DMS 273 treated with DMSO at 0.1 percent for 48 hours (cell line): Measurements from ENCODE around the gene FKBP2.
A peak's percentile ranks its signal among the peaks of the same experiment; 100 is the strongest.

Source experiments
- DNase-seq: peaks from one replicate; lab custom pipeline; 2025; lab: John Stamatoyannopoulos, UW

FKBP2 gene

DNA sequence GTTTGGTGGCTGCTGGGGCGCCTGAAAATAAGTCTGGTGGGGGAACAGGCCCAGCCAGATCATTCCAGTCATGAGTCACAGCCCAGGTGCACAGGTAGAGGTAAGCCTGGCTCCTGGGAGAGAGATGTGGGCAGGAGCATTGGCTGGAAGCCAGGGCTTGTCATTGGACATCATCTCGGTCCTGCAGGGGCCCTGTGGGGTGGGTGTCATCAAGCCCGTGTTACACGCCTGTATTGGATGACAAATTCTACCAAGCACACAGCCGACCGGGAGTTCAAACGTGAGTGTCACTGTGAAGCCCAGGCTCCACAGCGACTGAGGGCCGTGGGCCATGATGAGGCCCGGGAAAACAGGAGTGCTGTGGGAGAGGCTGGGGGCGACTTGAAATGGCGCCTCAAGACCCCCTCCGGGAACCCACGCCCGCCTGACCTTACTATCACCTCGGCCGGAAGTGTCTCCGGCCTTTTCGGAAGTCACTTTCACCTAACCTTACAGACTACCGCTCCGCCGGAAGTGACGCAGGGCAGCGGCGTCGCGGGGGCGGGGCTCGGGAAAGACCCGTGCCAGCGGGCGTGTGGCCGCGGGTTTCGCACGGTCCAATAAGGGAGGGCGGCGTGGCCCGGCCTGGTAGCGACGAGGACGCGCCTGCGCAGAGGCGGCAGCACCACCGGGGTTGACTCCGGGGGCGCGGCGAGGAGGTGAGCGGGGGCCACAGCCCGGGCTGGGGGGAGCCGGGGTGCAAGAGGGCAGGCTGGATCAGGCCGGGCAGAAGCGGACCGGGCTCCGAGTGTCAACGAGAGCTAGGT is at the start of gene FKBP2:
FKBP2 (plus strand) TSS at position 661 of the 806 bp plus-strand sequence. CDS start 1,293 bp downstream, outside the sequence.
- DNase-seq = peak; percentile 75

DNA sequence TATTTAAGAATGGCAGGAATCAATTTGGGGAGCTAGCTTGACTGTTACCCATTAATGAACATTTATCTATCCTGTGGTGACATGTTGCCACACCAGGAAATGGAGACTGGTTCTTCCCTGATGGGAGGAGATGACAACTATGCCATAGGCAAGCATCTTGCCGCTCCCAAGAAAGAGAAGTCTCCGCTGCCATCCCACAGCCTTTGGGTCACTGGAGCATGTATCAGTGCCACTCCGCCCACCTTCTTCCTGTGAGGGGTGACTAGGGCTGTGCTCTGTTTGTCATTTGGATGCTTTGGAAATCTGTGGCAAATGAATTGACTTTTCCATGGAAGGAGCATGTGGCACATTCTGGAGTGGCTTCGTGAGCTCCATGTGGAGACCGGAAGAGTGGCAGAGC is 48.5 kb upstream of the FKBP2 start:
- DNase-seq = no peak

DNA sequence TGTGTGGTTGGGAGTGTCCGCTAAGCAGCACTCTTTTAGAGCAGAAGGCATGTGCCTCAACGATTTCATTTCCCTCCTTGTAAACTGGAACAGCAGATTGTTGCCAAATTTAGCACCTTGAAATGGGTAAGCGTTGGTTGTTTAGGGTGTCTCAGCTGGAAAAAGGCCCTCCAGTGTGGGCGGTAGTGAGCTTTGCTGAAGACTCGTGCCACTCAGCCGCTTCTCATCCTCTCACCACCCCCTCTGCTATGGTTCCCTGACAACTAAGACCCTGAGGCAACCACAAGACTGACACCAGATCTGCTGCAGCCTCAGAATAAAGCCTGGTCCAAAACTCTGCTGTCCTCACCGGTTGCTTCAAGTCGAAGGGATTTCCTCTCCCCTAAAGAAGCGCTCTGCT is 44.3 kb upstream of the FKBP2 start:
- DNase-seq = no peak

GRCh38 chr11:64198511-64198910 is 42.4 kb upstream of the FKBP2 start:
- DNase-seq = no peak

- no peak for DNase-seq
Observed at GRCh38 chr11:64201543-64201942, 39.4 kb upstream of the FKBP2 start.

GRCh38 chr11:64202992-64203391 is 37.9 kb upstream of the FKBP2 start:
- no peak for DNase-seq

DNA sequence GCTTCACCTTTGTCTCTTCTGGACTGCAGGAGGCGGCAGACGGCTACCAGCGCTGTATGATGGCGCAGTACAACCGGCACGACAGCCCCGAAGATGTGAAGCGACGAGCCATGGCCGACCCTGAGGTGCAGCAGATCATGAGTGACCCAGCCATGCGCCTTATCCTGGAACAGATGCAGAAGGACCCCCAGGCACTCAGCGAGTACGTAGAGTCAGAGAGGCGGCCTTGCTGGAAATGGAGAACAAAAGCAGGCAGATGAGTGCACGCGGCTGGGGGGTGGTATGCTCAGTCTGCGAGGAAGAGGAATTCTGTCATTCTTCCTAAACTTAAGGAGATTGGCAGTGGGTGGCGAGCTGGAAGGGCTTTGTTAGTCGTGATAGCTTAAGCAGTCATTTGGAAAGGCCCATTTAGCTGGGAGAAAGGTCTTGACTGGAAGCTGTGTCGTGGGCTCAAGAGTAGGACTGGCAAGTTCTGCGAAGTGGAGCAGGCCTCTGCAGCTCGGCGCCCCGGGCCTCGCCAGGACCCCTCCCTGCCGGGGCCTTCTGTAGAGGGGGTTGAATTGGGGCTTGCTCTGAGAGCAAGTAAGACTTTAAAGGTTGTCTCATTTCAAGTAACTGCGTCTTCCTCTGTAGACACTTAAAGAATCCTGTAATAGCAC is 37.3 kb upstream of the FKBP2 start:
- no peak for DNase-seq

- DNase-seq = no peak
Observed at GRCh38 chr11:64204080-64204440, 36.8 kb upstream of the FKBP2 start.

- DNase-seq = peak; percentile 83
Observed at GRCh38 chr11:64204464-64204989, 36.4 kb upstream of the FKBP2 start.

DNA sequence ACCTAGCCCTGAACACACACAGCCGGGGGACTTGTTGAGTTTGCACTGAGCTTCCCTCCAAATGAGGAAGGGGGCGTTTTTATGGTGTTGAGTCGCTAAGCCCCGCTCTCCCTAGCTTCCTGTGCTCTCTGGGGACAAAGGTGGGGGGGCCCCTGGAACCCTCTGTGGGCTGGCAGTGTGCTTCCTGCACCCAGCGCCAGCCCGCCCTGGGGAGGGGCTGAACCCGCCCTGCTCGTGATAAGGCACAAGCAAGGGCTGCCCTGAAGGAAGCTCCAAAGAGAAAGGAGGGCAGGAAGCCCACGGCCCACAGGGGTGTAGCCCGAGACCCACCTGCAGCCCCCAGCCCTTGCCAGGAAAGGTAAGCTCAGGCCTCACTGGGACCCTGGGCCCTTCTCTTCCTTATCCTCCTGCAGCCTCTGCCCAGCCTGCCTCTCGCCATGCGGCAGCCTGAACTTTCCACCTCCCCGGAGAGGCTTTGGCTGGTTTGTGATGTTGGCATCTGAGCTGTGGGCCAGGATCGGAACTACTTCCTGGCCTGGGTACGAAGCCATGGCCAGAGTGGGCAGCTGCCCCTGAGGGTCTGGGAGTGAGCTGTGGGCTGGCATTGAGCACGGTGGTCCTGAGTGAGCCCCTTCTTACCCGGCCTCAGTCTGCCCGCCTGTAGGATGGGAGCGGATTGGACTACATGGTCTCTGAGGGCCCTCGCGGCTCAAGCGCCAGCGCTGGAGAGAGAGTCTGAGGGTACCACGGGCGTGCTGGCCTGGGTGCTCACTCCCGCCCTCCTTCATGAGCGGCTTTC is 34.2 kb upstream of the FKBP2 start, which contains the start of gene FERMT3:
FERMT3 (plus strand) TSS at position 265 of the 799 bp plus-strand sequence. CDS start 644 bp downstream, outside the sequence.
- DNase-seq = no peak

GRCh38 chr11:64207256-64208085 is 33.4 kb upstream of the FKBP2 start:
- DNase-seq = no peak

- no peak for DNase-seq
Observed at GRCh38 chr11:64208086-64208795, 32.7 kb upstream of the FKBP2 start.

GRCh38 chr11:64208796-64209562 is 31.9 kb upstream of the FKBP2 start:
- DNase-seq = no peak

DNA sequence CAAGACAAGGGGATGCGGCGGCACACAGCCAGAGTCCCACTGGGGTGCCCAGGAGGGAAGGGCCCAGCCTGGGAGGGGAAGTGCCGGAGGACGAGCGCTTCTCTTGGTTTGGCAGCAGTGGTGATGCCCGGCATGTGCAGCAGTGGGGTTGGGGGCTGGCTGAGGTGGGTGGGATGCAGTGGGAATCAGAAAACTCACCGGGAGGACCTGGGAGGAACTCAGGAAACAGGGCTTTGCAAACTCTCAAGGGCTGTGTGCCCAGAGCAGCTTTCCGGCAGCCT is 31.4 kb upstream of the FKBP2 start:
- no peak for DNase-seq

DNA sequence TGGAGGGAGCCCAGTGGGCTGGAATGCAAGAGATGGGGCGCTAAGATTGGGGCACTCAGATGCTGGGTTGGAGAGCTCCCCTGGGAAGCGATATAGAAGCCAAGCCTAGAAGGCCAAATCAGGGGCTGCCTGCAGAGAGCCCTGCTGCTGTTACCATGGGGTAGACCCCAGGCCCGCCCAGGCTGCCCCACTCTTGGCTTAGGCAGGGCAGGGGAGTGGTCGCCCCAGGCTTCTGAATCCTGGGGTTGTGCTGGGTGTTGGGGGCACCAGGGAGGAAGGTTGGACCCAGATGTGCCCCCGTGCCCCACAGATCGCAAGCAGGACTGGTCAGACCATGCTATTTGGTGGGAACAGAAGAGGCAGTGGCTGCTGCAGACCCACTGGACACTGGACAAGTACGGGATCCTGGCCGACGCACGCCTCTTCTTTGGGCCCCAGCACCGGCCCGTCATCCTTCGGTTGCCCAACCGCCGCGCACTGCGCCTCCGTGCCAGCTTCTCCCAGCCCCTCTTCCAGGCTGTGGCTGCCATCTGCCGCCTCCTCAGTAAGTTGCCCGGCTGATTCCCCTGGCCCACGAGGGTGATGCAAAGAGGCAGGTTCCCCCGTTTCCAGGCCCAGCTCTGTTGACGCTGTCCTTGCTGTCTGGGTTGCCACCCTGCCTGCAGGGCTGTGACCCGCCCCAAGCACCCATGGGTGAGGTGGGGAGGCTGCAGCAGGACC is 30.4 kb upstream of the FKBP2 start:
- DNase-seq = no peak

DNA sequence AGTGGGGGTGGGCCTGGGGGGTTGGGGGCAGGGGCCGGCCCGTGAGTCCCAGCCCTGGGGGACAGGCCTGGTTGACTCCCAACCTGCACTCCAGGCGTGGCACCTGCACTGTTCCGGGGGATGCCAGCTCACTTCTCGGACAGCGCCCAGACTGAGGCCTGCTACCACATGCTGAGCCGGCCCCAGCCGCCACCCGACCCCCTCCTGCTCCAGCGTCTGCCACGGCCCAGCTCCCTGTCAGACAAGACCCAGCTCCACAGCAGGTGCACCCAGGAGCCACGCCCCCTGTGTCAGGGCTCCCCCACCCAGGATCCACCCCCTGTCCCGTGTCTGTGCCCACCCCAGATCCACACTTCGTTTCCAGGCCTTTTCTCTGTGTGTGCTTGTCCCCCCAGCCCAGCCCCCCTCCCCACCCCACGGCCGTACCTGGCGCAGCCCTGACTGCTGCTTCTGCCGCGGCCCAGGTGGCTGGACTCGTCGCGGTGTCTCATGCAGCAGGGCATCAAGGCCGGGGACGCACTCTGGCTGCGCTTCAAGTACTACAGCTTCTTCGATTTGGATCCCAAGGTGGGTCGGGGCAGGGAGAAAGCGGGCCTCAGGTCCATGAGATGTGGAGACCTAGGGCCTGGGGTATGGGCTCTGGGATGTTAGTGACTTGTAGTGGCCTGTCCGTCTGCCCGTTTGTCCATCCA is 29.6 kb upstream of the FKBP2 start:
- DNase-seq = no peak

DNA sequence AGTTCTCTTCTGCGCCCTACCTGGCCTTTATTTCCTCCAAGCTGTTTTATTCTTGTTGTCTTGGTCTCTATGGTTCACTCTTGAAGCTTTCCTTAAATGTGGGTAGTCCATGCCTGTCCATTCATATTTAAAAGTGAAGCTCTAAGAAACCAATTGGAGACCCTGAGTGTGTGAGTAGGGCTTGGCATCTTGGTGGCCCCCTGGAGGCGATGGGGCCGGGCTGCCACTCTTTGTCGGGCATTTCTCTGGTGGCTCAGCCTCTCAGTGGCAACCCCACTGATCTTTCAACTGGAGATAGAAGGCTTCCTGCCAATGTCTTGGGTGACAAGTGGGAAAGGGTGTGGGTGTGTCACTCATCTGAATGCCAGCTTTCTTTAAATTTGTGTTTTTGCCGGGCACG is 24.0 kb upstream of the FKBP2 start:
- DNase-seq = no peak

- DNase-seq = no peak
Observed at GRCh38 chr11:64218628-64219353, 22.1 kb upstream of the FKBP2 start.

GRCh38 chr11:64219354-64219684 is 21.6 kb upstream of the FKBP2 start:
- DNase-seq = no peak
